CD4-positive, alpha-beta T cell treated with Interleukin-12 subunit alpha and Interleukin-12 subunit beta, for 1 hour (primary cell): ENCODE results near the gene MARCHF10.
"Not testable (repeated sequence)": the region's sequence is repeated elsewhere in the genome, so short reads cannot be mapped to it uniquely, and the experiment has no call there.

Experiments used
- DNase-seq: peaks from one replicate; pipeline ENCODE4 v3.0.0-alpha.2; 2020

Gene MARCHF10

DNA sequence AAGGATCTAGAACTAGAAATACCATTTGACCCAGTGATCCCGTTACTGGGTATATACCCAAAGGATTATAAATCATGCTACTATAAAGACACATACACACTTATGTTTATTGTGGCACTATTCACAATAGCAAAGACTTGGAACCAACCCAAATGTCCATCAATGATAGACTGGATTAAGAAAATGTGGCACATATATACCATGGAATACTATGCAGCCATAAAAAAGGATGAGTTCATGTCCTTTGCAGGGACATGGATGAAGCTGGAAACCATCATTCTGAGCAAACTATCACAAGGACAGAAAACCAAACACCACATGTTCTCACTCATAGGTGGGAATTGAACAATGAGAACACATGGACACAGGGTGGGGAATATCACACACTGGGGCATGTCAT is 22.1 kb downstream of the MARCHF10 start:
- not testable (repeated sequence) for DNase-seq

- no peak for DNase-seq
These were observed 25.3 kb downstream of the MARCHF10 start for GRCh38 chr17:62782730-62783270.

- no peak for DNase-seq
These were observed 26.3 kb downstream of the MARCHF10 start for GRCh38 chr17:62781831-62782251.

GRCh38 chr17:62781356-62781755 is 26.8 kb downstream of the MARCHF10 start:
- no peak for DNase-seq

DNA sequence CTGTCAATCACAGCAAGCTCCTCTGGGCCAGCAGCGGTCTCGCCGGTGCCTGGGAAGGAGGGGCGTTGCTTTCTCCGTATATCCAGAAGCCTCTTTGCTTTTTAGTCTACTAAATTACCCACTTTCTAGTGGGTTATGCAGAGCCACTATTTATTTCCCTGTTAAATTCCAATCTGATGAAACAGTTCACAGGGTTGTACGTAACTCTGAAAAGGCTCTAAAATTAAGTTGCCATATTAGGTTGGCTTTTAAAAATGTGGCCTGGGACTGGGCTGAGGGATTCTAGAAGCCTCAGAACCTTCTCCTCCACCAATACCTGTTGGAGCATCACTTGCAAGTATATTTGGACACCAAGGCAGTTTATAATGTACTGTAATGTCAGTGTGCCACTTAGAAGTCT is 27.2 kb downstream of the MARCHF10 start:
- no peak for DNase-seq

DNA sequence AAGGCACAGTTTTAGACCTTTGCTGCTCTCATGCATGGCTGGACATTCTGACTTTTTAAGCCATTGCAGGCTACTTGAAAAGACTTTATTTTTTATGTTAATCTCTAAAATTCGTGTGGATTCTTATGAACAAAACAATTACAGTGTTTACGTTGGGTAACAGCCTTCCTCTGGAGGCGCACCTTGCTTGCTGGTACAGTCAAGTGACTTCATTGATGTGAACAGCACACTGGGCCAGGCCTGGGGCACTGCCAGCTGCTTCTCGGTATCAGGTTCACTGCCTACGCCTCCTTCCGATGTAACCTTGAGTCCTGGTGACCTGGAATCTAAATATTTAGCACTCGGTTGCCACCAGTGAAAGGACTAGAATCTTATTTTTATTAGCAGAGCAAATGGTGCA is 27.8 kb downstream of the MARCHF10 start:
- DNase-seq: no peak

GRCh38 chr17:62778990-62779681 is 29.0 kb downstream of the MARCHF10 start:
- DNase-seq: no peak

DNA sequence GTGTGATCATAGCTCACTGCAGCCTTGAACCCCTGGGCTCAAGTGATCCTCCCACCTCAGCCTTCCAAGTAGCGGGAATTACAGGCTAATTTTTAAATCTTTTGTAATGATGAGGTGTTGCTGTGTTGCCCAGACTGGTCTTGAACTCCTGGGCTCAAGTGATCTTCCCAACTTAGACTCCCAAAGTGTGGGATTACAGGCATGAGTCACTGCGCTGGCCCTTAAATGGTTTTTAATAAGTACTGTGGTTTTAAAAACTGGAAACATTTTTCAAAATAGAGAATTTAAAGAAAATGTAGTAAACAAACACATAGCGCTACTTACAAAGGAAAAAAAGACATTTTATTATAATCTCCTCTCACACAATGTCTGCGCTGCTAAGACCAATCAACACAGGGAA is 32.2 kb downstream of the MARCHF10 start:
- DNase-seq: no peak

GRCh38 chr17:62774338-62774737 is 33.8 kb downstream of the MARCHF10 start:
- no peak for DNase-seq

DNA sequence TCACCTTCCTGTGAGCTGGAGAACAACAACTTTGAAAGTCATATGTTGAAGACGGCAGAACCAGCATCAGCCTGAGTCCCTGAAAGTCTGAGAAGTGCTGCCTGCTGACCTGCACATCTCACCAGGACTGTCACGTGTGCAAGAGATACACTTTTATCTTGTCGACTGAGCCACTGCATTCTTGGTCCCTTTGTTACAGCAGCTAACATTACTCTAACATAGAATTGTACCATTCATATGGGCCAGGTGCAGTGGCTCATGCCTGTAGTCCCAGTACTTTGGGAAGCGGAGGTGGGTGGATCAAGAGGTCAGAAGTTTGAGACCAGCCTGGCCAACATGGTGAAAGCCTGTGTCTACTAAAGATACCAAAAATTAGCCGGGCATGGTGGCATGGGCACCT is 40.1 kb downstream of the MARCHF10 start:
- DNase-seq: no peak

GRCh38 chr17:62765351-62765750 is 42.8 kb downstream of the MARCHF10 start:
- DNase-seq: no peak

DNA sequence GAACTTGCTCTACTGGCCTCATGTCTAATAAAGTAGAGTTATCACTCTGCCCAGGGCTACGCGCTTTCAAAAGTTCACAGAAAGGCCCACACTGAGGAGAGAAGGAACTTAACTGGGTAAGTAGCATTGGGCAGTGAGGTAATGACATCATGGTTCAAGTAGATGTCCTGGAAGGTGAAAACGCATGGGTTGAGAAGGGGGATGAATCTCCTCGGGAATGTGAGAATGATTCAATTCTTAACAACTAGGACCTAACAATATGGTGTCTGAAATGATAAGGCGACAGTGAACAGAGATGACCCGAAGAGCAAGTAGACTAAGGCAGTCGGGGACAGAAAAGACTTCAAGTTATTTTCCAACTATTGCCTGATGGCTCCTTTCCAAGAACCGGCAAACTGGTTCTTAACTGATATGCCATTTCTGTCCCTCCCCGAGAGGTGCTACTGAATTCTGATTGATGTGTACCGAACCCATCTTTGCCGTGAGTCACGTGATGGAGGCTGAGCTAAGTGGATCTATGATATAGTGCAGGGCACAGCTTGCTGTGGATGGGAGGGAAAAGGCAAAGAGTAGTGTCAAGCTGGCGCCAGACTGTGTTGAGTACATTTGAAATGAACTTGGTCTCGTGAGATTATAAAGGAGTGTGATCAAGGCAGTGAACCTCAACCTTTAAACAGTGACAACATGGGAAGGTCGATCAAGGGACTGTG is 44.1 kb downstream of the MARCHF10 start:
- no peak for DNase-seq

GRCh38 chr17:62761884-62762283 is 46.2 kb downstream of the MARCHF10 start:
- DNase-seq: no peak

DNA sequence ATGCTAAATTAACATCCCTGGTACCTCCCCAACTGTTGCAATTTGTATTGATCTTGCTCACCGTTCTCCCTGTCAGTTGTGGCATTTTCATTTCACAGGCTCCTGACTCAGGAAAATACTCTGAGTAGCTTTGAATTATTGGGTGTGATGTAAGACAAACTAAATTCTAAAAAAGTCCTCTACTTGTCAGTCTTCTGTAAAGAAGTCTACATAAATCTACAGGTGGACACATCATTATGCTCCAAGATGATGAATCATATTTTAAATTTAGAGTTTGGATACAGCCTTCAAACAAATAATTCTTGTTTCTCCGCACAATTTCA is 47.2 kb downstream of the MARCHF10 start:
- no peak for DNase-seq

GRCh38 chr17:62760059-62760944 is 47.8 kb downstream of the MARCHF10 start:
- no peak for DNase-seq

DNA sequence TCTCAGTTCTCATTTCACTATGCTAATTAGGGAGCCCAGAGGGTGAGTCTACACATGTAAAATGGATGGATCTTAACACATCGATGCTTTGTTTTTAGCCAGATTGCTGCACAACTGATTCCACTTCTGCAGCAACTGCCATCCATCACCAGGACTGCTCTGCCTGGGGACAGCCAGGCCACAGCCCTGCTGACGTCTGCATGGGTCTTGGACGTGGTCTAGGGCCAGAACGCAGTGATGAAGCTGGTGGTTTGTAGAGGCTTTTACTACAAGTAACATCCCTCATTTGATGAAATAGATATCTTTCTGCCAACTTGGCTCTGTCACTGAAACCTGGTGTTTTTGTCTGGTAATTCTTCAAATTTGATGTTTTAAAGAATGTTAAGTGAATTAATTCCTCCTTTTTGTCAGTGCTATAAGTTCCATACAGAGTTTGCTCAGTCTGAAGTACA is 50.6 kb downstream of the MARCHF10 start:
- no peak for DNase-seq

DNA sequence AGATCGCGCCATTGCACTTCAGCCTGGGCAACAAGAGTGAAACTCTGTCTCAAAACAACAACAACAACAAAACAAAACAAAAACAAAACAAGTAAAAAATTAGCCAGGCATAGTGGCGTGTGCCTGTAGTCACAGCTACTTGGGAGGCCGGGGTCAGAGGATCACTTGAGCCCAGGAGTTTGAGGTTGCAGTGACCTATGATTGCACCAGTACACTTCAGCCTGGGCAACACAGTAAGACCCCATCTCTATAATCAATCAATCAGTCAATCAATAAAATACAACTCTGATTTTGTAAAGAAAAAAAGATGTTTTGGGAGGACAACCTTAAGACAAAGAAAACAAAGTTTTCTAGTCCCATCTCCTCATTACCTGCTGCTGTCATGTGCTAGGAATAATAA is 51.9 kb downstream of the MARCHF10 start:
- DNase-seq: no peak

DNA sequence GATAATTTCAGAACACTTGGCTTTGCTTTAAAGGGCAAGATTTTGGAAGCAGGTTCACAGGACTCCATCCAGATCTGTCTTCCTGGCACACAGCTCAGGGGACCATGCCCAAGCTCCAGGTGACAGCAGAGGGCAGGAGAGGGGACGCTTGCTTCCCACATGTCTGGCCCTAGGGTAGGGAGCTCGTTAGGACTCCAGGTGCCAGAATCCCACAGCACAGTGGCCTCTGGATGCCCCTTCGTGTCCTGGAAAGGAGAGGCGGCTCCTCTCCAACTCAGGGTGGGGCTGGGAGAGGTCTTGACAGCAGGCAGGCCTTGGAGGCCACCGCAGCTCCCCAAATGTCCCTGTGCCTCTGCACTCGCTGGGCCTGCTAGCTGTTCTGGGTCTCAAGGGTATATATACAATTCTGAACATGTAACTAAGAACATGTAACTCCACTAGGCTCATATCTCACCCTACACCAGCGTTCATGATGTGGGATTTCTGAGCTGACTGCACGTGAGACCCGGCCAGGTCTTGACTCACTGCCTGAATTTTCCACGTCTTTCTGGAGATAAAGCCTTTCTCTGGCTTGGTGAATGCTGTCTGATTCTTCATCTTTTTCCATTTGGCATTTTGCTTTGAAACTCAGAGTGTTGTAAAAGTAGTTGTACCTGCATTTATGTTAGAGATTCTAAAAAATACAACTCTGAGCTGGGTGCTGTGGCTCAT is 52.8 kb downstream of the MARCHF10 start:
- no peak for DNase-seq

GRCh38 chr17:62754631-62755030 is 53.5 kb downstream of the MARCHF10 start:
- no peak for DNase-seq

DNA sequence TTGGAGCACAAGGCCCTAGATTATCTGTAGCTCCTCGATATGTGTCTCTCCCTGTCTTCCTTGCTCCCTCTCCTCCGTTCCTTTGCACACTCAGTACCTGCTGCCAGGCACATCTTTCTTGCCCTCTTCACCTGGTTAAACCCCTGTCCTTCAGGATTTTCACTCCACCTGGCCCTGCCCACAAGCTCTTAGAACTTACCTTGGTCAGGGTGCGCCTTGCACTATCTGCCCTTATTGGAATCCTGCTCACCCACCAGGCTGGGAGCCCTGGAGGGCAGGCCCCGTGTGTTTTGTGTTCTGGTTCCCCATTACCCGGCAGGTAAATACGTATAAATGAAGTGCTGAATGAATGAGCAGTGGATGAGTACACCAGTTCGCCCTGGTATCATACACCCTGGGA is 54.6 kb downstream of the MARCHF10 start:
- no peak for DNase-seq

DNA sequence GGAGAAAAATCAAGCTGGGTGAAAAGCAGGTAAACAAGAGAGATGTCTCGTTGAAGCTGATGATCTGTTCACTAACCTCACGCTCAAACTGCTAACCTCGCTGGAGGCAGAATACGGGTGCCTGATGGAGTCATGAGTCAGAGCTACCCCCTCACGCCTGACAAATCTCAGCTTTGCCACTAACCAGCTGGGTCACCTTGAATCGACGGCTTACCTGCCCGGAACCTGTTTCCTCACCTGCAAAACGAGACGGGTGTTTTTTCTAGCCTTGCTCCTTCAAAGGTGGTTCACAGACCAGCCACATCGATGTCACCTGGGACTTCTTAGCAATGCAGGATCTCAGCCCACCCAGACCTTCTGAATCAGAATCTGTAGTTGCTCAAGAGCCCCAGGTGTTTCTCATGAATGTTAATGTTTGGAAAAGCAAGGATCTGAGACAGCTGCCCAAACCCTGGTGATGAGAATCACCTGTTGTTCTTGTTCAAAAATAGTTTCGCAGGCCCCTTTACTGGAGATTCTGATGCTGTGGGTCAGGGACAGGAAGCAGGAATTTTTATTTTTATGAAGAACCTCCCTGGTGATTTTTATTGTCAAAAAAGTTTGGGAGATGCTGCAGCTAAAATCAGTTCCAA is 56.9 kb downstream of the MARCHF10 start:
- no peak for DNase-seq

- no peak for DNase-seq
These were observed 57.5 kb downstream of the MARCHF10 start for GRCh38 chr17:62750631-62751051.
